Measurements from ENCODE around the gene TAP2. TPM values are rescaled to one million over a fixed set of nuclear protein-coding genes. Genes with fewer than 3 reads are reported as not detected.

Gene TAP2
- total and polyA plus RNA-seq, 2 of the 13 experiments (the other 11 are each of a cell fraction or from before 2014, with no cell fraction given): 10.3 to 17.6 TPM

- TF ChIP-seq ZBTB7A (CRISPR knock-in tag; IDR thresholded peaks at IDR 0.05) (no peak), HNF4A (CRISPR knock-in tag; IDR thresholded peaks at IDR 0.05) (no peak), KLF6 (CRISPR knock-in tag; IDR thresholded peaks at IDR 0.05) (no peak), ZNF777 (CRISPR knock-in tag; IDR thresholded peaks at IDR 0.05) (no peak), ZNF296 (CRISPR knock-in tag; conservative IDR thresholded peaks at IDR 0.05) (no peak), ZNF883 (CRISPR knock-in tag; IDR thresholded peaks at IDR 0.05; ENCODE audit: not compliant biosample characterization) (peak; percentile 50), FOXO1 (CRISPR knock-in tag; IDR thresholded peaks at IDR 0.05) (no peak), RBM22 (optimal IDR thresholded peaks at IDR 0.05; ENCODE audit: low read length) (no peak), YEATS4 (CRISPR knock-in tag; IDR thresholded peaks at IDR 0.05; ENCODE audit: borderline replicate concordance) (no peak), HIVEP1 (CRISPR knock-in tag; IDR thresholded peaks at IDR 0.05) (no peak), ZNF546 (CRISPR knock-in tag; conservative IDR thresholded peaks at IDR 0.05) (0 out of 2 replicates have a peak, but pooled peaks have one; percentile 52), GMEB1 (CRISPR knock-in tag; IDR thresholded peaks at IDR 0.05; ENCODE audit: borderline replicate concordance) (0 out of 2 replicates have a peak, but pooled peaks have one; percentile 4), ZBTB39 (CRISPR knock-in tag; IDR thresholded peaks at IDR 0.05) (no peak), ZNF253 (CRISPR knock-in tag; IDR thresholded peaks at IDR 0.05; ENCODE audit: borderline replicate concordance) (peak; percentile 65; the same call in 1 of the 2 replicates), SKI (IDR thresholded peaks at IDR 0.05; ENCODE audit: partially characterized antibody) (no peak)
- TF ChIP-seq, protein P1, sequence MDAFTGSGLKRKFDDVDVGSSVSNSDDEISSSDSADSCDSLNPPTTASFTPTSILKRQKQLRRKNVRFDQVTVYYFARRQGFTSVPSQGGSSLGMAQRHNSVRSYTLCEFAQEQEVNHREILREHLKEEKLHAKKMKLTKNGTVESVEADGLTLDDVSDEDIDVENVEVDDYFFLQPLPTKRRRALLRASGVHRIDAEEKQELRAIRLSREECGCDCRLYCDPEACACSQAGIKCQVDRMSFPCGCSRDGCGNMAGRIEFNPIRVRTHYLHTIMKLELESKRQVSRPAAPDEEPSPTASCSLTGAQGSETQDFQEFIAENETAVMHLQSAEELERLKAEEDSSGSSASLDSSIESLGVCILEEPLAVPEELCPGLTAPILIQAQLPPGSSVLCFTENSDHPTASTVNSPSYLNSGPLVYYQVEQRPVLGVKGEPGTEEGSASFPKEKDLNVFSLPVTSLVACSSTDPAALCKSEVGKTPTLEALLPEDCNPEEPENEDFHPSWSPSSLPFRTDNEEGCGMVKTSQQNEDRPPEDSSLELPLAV (CRISPR knock-in tag; conservative IDR thresholded peaks at IDR 0.05; ENCODE audit: low read depth): no peak
- TF ChIP-seq, protein P2, sequence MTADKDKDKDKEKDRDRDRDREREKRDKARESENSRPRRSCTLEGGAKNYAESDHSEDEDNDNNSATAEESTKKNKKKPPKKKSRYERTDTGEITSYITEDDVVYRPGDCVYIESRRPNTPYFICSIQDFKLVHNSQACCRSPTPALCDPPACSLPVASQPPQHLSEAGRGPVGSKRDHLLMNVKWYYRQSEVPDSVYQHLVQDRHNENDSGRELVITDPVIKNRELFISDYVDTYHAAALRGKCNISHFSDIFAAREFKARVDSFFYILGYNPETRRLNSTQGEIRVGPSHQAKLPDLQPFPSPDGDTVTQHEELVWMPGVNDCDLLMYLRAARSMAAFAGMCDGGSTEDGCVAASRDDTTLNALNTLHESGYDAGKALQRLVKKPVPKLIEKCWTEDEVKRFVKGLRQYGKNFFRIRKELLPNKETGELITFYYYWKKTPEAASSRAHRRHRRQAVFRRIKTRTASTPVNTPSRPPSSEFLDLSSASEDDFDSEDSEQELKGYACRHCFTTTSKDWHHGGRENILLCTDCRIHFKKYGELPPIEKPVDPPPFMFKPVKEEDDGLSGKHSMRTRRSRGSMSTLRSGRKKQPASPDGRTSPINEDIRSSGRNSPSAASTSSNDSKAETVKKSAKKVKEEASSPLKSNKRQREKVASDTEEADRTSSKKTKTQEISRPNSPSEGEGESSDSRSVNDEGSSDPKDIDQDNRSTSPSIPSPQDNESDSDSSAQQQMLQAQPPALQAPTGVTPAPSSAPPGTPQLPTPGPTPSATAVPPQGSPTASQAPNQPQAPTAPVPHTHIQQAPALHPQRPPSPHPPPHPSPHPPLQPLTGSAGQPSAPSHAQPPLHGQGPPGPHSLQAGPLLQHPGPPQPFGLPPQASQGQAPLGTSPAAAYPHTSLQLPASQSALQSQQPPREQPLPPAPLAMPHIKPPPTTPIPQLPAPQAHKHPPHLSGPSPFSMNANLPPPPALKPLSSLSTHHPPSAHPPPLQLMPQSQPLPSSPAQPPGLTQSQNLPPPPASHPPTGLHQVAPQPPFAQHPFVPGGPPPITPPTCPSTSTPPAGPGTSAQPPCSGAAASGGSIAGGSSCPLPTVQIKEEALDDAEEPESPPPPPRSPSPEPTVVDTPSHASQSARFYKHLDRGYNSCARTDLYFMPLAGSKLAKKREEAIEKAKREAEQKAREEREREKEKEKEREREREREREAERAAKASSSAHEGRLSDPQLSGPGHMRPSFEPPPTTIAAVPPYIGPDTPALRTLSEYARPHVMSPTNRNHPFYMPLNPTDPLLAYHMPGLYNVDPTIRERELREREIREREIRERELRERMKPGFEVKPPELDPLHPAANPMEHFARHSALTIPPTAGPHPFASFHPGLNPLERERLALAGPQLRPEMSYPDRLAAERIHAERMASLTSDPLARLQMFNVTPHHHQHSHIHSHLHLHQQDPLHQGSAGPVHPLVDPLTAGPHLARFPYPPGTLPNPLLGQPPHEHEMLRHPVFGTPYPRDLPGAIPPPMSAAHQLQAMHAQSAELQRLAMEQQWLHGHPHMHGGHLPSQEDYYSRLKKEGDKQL (CRISPR knock-in tag; IDR thresholded peaks at IDR 0.05; ENCODE audit: low read depth): no peak
- TF ChIP-seq, protein P3, sequence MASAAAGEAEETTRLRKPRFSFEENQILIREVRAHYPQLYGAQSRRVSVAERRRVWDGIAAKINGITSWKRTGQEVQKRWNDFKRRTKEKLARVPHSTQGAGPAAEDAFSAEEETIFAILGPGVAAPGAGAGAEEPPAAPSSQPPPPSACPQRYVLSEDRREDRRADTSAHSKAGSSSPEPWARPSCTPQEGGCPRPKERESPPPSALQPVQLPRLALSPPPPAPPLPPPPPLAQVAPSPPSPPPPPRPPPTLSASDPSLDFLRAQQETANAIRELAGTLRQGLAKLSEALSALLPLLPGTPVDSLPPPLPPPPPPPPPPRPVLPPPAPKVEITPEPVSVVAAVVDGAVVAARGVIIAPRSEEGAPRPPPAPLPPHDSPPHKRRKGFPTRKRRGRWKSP (CRISPR knock-in tag; IDR thresholded peaks at IDR 0.05): peak; percentile 61; the same call in 1 of the 2 replicates
Observed at GRCh38 chr6:32844839-32845383, 6.4 kb upstream of the TAP2 start (continued).
